ENCODE results near the gene ATOX1.
"Not testable (repeated sequence)": the region's sequence is repeated elsewhere in the genome, so short reads cannot be mapped to it uniquely, and the experiment has no call there.

Gene ATOX1

GRCh38 chr5:151758430-151759241 lies at the start of gene ATOX1:
Gene ATOX1, minus strand, starts transcription at chr5:151758631. Its CDS starts 80 bp downstream, at chr5:151758551.
- peak; percentile 84 to 87 for DNase-seq

GRCh38 chr5:151805414-151806223 lies 47.2 kb upstream of the ATOX1 start:
- no peak for DNase-seq

GRCh38 chr5:151800532-151800931 lies 42.1 kb upstream of the ATOX1 start:
- no peak for DNase-seq

GRCh38 chr5:151799407-151799806 lies 41.0 kb upstream of the ATOX1 start:
- no peak for DNase-seq

GRCh38 chr5:151798674-151799073 lies 40.2 kb upstream of the ATOX1 start:
- DNase-seq = no peak

- DNase-seq = no peak
These were observed 37.0 kb upstream of the ATOX1 start for GRCh38 chr5:151795426-151795825.

- no peak for DNase-seq
These were observed 34.9 kb upstream of the ATOX1 start for GRCh38 chr5:151793358-151793757.

GRCh38 chr5:151787817-151788216 lies 29.4 kb upstream of the ATOX1 start:
- no peak for DNase-seq

GRCh38 chr5:151786468-151786867 lies 28.0 kb upstream of the ATOX1 start:
- DNase-seq = no peak

- DNase-seq = no peak
These were observed 25.7 kb upstream of the ATOX1 start for GRCh38 chr5:151784141-151784540.

- DNase-seq = not testable (repeated sequence)
These were observed 25.2 kb upstream of the ATOX1 start for GRCh38 chr5:151783664-151784063.

- DNase-seq = no peak
These were observed 22.8 kb upstream of the ATOX1 start for GRCh38 chr5:151781201-151781600.

GRCh38 chr5:151780348-151780747 lies 21.9 kb upstream of the ATOX1 start:
- DNase-seq = no peak

- no peak for DNase-seq
These were observed 21.2 kb upstream of the ATOX1 start for GRCh38 chr5:151779531-151780125.

GRCh38 chr5:151775025-151775606 lies 16.7 kb upstream of the ATOX1 start:
- DNase-seq = no peak

- DNase-seq = no peak
These were observed 15.5 kb upstream of the ATOX1 start for GRCh38 chr5:151773951-151774350.

- no peak for DNase-seq
These were observed 14.6 kb upstream of the ATOX1 start for GRCh38 chr5:151772846-151773561.

- DNase-seq = peak in 1 of 2 experiments; percentile 53
These were observed 13.8 kb upstream of the ATOX1 start for GRCh38 chr5:151772029-151772845.

- peak; percentile 97 to 99 for DNase-seq
These were observed 13.0 kb upstream of the ATOX1 start, which contains the start of gene G3BP1 for GRCh38 chr5:151771259-151772028. Gene G3BP1, plus strand, starts transcription at chr5:151771954. Its CDS starts 14,667 bp downstream, at chr5:151786621.

- no peak for DNase-seq
These were observed 12.2 kb upstream of the ATOX1 start for GRCh38 chr5:151770383-151771258.

Data from NCI-H187 (cell line).